ENCODE measurements around the gene AHCYL1. TPM values are rescaled to one million over a fixed set of nuclear protein-coding genes. Genes with fewer than 3 reads are reported as not detected.
"Not testable (repeated sequence)": the region's sequence is repeated elsewhere in the genome, so short reads cannot be mapped to it uniquely, and the experiment has no call there.

AHCYL1 gene
- total and polyA plus RNA-seq, 7 donors = 42.6 to 76.7 (median 58.2) TPM

GRCh38 chr1:110018396-110018795 lies 33.8 kb downstream of the AHCYL1 start:
- H3K4me1 ChIP-seq = no peaks in the 10 kb centered on the region
- no peaks in the 10 kb centered on the region for H3K27me3 ChIP-seq
- no peak overlapping the region for H3K27ac ChIP-seq
- no peak overlapping the region for H3K4me3 ChIP-seq
- TF ChIP-seq EP300 (IDR thresholded peaks at IDR 0.05) = no peak
- TF ChIP-seq POLR2A (IDR thresholded peaks at IDR 0.05) = no peak
- no peak for TF ChIP-seq POLR2AphosphoS5 (IDR thresholded peaks at IDR 0.05)
- TF ChIP-seq CTCF (IDR thresholded peaks at IDR 0.05) = no peak
- 94 to 95% methylated on average over 9 of the region's 9 CpGs for WGBS, 2 donors
- intact Hi-C loops (cut with DNase I) = no loop called here
- DNase-seq = no peak
- H3K9me3 ChIP-seq = no peaks in the 10 kb centered on the region
- peaks cover 51 to 100% (median 83%) of the 10 kb centered on the region in 4 donors for H3K36me3 ChIP-seq

GRCh38 chr1:110019770-110020169 lies 35.2 kb downstream of the AHCYL1 start:
- TF ChIP-seq EP300 (IDR thresholded peaks at IDR 0.05) (no peak), POLR2AphosphoS5 (IDR thresholded peaks at IDR 0.05) (no peak), POLR2A (IDR thresholded peaks at IDR 0.05) (no peak), CTCF (IDR thresholded peaks at IDR 0.05) (no peak)
- peaks cover 50 to 100% (median 79%) of the 10 kb centered on the region in 4 donors for H3K36me3 ChIP-seq
- no peaks in the 10 kb centered on the region for H3K27me3 ChIP-seq
- no peaks in the 10 kb centered on the region for H3K9me3 ChIP-seq
- DNase-seq = no peak
- H3K4me1 ChIP-seq = no peaks in the 10 kb centered on the region
- WGBS, 2 donors = 21 to 76% methylated on average over 1 of the region's 1 CpG
- H3K4me3 ChIP-seq = no peak overlapping the region
- intact Hi-C loops (cut with DNase I) = no loop called here
- no peak overlapping the region for H3K27ac ChIP-seq

DNA sequence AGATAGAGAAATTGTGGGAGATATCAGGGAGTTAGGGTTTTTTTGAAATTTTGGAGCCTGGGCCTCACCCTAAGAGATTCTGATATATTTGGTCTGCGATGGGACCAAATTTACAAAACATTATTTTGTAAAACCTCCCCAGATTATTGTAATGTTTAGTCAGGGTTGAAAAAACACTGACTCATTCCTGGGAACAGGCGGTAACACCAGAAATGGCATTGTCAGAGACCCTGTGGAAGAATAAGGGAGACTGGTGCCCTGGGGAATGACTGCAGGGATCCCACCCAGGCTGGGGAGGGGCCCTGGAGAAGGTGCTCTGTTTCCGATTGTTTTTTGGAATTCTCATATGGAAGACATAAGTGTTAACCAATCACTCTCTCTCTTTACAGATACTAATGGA lies 36.7 kb downstream of the AHCYL1 start:
- H3K27me3 ChIP-seq = no peaks in the 10 kb centered on the region

GRCh38 chr1:110024613-110025012 lies 40.0 kb downstream of the AHCYL1 start:
- no peaks in the 10 kb centered on the region for H3K9me3 ChIP-seq
- 94 to 96% methylated on average over 4 of the region's 4 CpGs for WGBS, 2 donors
- TF ChIP-seq POLR2A (IDR thresholded peaks at IDR 0.05) (no peak), CTCF (IDR thresholded peaks at IDR 0.05) (no peak), POLR2AphosphoS5 (IDR thresholded peaks at IDR 0.05) (peak in 1 of 4 donors; percentile 14), EP300 (IDR thresholded peaks at IDR 0.05) (no peak)
- H3K36me3 ChIP-seq = peaks cover 15 to 55% (median 31%) of the 10 kb centered on the region in 4 donors
- no peak overlapping the region for H3K27ac ChIP-seq
- H3K27me3 ChIP-seq = no peaks in the 10 kb centered on the region
- peaks cover 0 to 3% (median 0%) of the 10 kb centered on the region in 4 donors for H3K4me1 ChIP-seq
- no peak overlapping the region for H3K4me3 ChIP-seq
- intact Hi-C loops (cut with DNase I) = no loop called here
- DNase-seq = no peak

More for the DNA sequence above, 36.7 kb downstream of the AHCYL1 start:
- H3K9me3 ChIP-seq = no peaks in the 10 kb centered on the region
- H3K36me3 ChIP-seq = peaks cover 43 to 88% (median 63%) of the 10 kb centered on the region in 4 donors
- no peak overlapping the region for H3K27ac ChIP-seq
- WGBS, 2 donors = 97% methylated on average over 3 of the region's 3 CpGs
- no peak for TF ChIP-seq CTCF (IDR thresholded peaks at IDR 0.05)
- no peak for TF ChIP-seq EP300 (IDR thresholded peaks at IDR 0.05)
- TF ChIP-seq POLR2AphosphoS5 (IDR thresholded peaks at IDR 0.05) = no peak
- no peak for TF ChIP-seq POLR2A (IDR thresholded peaks at IDR 0.05)
- intact Hi-C loops (cut with DNase I) = no loop called here
- H3K4me1 ChIP-seq = no peaks in the 10 kb centered on the region
- no peak for DNase-seq
- no peak overlapping the region for H3K4me3 ChIP-seq

GRCh38 chr1:110030687-110031086 lies 46.1 kb downstream of the AHCYL1 start:
- WGBS, 2 donors = 81 to 85% methylated on average over 4 of the region's 4 CpGs
- not testable (repeated sequence) for H3K9me3 ChIP-seq, H3K27ac ChIP-seq, H3K4me3 ChIP-seq, H3K36me3 ChIP-seq, H3K27me3 ChIP-seq, DNase-seq
- intact Hi-C loops (cut with DNase I) = loop anchor here (10.0 kb wide), 1 partner anchor 1414 kb away; the partner anchor contains the start of genes ATP5PB and WDR77
- H3K4me1 ChIP-seq = peaks cover 0 to 15% (median 9%) of the 10 kb centered on the region in 4 donors

Data from sigmoid colon (tissue), 7 donors.